HG03280 (cell line): ENCODE data around the gene MYDGF.

Experiments
- ATAC-seq: cut with Tn5 transposase; IDR thresholded peaks from one replicate; pipeline ENCODE4 v1.9.1; 2021; ENCODE audit warnings: mild to moderate bottlenecking, moderate library complexity; ENCODE audit not compliant: unreplicated experiment

Gene MYDGF

DNA sequence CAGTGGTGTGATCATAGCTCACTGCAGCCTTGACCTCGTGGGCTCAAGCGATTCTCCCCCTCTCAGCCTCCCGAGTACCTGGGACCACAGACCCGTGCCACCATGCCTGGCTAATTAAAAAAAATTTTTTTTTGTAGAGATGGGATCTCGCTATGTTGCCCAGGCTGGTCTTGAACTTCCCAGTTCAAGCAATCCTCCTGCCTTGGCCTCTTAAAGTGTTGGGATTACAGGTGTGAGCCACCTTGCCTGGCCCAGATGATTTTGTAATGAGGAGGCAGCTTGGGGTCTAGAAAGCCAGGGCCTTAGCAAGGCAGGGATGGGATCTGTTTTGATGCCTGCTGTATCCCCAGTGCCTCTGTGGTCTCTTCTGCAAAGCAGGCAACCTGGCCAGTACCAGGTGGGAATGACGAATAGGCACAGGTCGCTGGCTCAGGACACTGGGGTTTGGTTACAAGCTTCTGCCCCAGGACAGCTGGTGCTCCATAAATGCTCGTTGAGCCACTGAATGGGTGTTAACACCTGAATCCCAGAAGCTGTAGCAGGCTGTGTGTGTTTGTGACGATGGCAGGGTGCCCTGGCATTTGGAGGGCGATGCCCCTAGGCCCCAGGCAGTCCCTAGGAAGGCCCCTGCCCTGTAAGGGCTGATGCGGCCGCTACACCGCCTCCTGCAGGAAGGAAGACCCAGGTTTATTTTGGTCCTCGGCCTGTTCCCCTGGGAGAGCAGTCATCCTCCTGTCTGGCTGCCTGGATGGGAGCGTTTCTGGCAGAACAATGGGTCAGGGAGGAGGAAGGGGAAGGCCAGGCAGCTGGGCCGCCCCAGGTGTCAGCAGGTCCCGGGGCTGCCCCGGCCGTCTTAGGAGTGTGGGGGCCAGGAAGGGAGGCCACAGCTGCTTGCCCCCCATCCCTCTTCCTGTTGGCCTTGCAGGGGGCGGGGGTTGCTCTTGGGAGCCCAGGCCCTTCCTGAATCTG lies 22.2 kb downstream of the MYDGF start:
- no peak for ATAC-seq

DNA sequence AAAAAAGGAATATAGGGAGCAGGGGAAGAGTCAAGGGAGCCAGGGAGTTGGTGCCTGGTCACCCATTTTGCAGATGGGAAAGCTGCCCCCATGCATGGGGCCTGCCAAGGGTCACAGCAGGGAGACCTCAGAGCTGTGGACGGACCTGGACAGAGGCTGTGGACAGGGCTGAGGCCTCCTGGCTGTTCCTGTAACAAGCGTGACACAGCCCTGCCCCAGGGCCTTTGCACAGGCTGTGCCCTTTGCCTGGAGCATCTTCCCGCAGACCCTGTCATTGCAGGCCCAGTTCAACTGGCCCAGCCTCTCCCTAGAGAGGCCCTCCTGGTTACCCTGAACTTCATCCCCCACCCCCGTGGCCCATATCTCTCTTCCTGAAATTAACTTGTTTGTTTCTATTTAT lies 24.4 kb downstream of the MYDGF start:
- ATAC-seq, result no peak

DNA sequence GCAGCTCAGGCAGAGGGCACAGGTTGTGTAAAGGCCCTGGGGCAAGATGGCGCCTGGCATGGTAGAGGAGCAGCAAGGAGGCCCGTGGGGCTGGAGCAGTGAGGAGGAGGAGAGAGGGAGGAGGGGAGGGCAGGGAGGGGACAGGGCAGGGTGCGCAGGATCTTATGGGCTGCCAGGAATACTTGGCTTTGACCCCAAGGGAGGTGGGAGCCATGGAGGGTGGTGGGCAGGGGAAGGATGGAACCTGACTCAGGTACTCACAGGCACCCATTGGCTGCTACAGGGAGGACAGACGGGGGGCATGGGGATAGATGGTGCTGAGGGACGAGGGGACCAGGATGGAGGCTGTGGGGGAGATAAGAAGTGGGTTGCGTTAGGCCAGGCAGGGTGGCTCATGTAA lies 27.5 kb downstream of the MYDGF start:
- no peak for ATAC-seq

DNA sequence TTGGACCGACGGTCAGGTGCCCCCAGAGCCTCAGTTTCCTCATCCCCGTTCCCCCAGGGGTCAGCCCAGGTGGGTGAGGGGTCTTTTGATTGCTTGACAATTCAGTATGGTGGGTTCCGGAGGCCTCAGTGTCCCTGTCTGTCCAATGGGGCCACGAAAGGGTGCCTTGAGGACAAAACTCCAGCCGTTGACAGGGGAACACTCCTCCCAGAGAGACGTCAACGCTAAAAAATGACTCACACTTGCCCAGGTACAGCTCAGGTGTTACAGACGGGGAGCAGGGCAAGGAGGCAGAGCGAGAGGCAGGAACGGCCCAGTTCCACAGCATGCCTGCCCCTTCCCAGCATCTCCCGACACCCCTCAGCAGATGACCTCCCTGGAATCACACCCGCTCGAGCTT lies 29.0 kb downstream of the MYDGF start:
- no peak for ATAC-seq

DNA sequence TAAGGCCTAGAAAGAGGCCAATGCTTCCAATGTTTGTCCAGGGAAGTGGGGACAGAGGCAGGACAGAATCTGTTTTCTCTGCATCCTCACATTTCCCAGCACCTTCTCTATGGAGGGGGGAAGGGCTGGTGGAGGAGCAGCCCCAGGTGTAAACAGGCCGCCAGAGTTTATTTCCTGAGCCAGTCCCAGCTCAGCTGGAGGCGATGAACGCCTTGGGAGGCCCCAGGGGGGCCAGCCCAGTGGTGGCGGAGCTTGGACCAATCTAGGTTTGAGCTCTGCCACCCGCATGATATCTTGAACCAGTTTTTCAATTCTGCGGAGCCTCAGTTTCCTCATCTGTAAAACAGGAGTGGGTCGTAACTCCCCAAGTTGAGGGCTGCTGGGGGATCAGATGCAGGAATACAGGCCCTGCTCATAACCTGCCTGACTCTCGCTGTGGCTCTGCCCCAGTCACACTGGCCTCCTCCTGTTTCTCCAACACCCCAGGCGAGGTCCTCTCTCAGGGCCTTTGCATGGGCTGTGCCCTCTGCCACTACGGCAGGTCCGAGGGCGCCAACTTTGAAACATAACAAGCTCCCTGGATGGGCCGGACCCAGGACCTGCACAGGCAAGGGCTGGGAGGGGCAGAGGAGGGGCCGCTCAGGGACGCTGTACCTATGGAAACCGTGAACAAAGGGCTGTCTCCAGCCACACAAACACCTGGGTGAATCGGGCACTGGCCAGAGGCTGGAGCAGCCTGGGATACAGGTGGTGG lies 29.7 kb downstream of the MYDGF start:
- no peak for ATAC-seq

DNA sequence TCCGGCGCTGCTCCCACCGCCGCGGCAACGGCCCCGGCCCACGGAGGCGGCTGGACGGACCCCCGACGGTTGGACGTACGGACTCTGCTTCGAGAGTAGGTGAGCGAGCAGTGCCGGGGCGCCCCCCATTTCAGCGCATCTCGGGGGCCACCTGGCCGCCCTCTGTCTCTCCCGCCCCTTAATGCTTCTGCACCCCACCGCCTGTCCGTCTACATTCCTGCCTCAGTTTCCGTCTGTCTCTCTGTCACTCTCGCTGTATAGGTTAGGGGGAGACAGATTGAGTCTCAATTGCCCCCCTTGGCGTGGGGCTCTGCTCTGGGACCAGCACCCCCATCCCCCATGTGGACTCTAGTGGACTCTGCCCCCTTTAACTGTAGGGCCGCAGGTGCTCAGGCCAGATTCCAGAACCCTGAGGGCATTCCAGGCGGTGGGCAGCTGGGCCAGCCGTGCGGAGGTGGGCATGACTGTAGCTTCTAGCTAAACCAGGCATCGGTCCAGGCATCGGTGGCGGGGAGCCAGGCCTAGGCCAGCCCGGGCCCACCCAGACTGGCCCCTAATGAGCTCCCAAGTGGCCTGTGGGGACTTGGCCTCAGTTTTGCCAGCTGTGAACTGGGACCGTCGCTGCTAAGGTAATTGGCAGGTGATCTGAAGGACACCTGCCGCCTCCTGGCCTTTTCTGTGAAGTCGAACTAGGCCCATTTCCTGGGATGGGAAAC lies 30.5 kb downstream of the MYDGF start:
- peak; percentile 8 for ATAC-seq

DNA sequence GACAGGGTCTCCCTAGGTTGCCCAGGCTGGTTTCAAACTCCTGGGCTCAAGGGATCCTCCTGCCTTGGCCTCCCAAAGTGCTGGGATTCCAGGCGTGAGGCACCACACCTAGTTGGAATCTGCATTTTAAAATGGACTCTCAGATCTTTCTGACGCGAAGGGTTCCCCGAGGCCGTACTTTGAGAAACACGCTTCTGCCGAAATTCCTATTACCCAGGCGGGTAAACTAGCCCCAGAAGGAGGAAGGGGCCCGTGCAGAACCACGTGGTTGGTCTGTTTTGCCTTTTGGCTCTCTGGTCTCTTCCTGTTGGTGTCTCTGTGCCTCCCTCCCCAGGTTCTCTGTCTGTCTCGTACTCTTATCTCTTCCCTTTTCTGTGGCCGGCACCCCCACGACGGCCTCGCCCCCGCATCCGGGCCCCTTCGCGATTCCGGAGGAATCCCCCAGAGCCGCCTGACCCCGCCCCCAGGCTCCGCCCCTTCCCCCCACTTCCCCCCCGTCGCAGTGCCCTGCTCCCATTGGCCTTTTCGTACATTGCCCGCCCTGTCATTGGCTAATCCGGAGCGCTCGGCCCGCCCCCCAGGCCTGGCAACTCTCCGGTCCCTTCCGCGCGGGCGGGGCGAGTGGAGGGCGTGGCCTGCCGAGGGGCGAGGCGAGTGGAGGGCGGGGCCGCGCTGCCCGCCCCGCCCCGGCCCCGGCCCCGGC lies 31.2 kb downstream of the MYDGF start, which contains the start of gene TNFAIP8L1:
Gene TNFAIP8L1 (plus strand): TSS at position 689 of the 703 bp plus-strand sequence. CDS start 12,354 bp downstream, outside the sequence.
- ATAC-seq, result peak; percentile 88

DNA sequence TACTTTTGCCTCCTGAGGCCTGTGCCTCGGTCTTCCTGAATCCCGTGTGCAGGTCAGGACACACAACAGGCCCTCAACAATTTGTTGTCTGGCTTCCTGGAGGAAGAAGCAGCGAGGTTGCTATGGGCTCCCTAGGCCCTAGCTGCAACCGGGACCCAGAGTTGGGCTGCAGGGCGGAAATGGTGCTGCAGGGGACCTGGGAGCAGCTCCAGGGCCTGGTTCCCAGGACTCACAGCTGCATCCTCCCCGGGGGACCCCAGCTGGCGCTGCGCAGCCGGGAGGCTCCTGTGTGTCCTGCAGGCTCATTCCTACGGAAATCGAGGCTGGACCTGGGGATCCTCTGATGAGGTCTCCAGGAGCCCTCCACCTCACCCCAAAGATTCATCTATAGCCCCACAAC lies 31.8 kb downstream of the MYDGF start:
- no peak for ATAC-seq

DNA sequence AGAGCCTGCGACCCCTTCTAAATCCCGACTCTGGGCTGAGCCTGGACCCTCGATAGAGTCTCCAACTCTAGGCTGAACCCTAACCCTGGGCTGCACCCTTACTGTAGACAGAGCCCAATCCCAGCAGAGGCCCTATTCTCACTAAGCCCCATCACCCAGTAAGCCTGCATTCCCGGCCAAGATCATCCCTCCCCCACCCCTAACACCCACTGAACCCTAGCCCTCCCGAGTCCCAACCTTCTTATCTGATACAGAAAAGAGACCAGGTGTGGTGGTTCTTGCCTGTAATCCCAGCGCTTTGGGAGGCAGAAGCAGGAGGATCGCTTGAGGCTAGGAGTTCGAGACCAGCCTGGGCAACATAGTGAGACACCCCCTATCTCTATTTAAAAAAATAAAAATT lies 33.4 kb downstream of the MYDGF start:
- no peak for ATAC-seq

DNA sequence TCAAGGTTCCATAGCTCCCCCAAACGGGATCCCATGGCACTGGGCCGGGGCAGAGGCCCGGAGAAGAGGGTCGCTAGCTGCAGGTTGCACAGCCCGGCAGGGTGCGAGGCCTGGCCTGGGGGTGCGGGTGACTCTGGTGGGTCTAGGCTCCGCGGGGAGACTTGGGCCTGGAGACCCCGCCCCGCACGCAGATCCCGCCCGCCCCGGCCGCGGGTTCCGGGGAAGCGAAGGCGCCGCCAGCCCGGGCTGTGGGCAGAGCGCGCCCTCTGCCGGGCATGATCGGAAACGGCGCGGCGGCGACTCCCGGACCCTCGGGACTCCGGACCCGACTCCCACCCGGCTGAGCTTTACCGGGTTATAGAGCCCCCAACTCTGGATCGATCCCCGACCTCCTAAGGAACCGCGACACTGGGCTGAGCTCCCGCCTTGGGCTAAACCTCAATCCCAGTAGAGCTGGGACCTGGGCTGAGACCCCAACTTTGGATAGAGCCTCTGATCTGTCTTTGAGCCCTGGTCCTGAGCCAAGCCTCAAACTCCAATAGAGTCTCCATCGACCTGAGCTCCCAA lies 33.9 kb downstream of the MYDGF start:
- no peak for ATAC-seq

DNA sequence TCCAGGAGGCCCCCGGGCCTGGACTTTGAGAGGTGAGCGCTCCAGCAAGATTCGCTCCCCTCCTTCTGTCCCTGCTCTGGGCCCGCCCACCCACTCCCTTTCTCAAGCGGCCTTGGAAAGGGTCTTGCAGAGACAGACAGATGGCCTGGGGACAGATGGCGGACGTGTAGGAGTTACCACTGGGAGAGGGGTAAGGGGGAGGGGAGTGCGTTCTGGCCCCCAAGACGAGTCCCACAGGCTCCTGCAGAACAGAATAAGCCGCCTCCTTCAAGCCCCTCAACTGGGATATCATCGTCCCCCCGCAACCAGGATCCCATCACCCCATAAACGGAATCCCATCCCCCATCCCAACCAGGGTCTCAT lies 34.4 kb downstream of the MYDGF start:
- ATAC-seq, result no peak

DNA sequence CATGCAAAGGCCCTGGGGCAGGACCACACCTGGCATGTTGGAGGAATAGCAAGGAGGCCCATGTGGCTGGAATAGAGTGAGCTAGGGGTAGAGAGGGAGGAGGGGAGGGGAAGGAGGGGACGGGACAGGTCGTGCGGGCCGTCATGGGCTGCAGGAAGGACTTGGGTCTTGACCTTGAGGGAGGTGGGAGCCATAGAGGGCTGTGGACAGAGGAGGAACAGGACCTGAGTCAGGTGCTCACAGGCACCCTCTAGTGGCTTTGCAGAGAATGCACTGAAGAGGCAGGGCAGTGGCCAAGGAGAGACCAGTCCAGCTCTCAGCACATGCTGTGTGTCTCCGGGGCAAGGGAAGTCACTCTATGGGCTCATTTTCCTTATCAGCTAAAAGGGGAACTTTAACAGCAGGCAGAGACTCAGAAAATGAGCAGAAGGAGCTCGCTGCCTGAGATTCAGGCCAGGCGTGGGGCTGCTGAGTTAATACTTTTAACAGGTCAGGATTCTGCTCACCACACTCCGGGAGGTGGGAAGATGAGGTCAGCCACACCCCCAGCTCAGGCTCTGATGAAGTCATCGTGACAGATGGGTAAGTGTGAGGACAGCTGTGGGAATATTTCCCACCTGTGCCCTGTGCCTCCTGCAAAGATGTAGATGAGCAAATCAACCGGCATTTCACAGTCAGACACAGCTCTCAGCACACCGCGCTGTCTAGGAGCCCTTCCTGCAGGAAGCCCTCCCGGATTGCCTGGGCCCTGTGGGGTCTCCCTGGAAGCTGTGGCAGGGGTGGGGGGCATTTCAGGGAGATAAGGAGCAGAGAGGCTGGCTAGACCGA lies 36.8 kb downstream of the MYDGF start:
- no peak for ATAC-seq

DNA sequence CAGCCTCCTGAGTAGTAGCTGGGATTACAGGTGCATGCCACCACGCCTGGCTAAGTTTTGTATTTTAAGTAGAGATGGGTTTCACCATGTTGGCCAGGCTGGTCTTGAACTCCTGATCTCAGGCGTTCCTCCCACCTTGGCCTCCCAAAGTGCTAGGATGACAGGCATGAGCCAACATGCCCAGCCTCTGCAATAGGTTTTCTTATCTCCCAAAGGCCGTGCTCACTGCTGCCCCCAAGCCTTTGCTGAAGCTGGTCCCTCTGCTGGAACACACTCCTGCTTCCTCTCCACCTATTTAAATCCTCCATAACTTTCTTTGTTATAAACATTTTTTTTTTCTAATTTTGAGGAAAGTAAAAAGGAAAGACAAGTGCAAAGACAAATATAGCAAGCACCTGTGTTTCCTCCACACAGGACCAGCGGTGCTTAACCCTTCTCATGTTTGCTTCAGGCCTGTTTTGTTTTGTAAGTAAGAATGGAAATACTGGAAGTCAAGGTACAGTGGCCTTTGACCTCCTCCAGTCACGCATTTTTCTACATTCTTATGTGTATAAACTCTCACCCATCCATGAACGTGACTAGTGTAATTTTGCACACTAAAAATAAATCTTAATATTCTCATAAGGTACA lies 45.3 kb downstream of the MYDGF start:
- ATAC-seq, result no peak

DNA sequence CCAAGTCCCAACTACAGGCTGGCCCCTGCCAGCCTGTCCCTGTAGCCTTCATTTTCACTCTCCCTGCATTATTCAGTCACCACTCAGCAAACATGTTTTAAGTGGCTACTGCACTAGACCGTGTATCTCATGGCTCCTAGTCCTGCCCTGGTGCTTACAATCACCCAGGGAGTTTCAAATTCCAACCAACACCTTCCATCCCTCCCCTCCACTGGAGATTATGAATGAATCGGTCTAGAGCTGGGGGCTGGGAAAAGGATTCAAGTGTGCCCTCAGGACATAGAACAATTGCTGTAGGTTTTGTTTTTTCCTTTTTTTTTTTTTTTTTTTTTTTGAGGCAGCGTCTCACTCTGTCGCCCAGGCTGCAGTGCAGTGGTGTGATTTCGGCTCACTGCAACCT lies 45.8 kb downstream of the MYDGF start:
- no peak for ATAC-seq

DNA sequence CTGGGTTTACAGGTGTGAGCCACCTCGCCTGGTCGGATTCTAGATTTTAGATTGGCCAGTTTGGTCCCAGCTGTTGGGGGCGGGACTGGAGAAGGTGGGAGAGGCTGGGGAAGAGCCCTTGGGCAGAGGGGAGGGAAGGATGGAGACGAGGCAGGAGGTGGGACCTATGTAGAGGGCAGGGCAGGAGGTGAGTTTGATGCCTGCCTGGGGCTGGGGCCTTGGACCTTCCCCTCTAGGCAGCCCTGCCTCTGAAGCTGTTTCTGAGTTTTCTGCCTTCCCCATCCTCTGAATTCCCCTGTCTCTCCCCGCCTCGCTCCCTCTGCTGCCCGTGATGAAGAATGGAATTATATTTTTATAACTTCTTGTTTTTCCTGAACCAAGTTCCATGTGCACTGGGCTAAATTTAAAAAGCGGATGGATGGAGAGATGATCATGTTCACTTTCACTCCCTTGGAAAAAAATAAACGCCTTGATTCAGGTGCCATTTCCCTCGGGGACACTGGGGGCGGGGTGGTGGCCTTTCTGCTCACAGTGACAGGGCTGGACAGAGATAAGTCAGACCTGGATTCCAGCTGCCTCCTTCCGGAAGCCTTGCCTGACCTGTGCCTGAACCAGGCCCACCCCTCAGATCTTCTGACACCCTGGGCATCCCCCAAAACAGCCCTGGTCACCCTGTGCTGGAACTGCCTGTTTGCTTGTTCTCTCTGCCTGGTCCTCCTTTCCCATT lies 47.3 kb downstream of the MYDGF start:
- ATAC-seq, result no peak

DNA sequence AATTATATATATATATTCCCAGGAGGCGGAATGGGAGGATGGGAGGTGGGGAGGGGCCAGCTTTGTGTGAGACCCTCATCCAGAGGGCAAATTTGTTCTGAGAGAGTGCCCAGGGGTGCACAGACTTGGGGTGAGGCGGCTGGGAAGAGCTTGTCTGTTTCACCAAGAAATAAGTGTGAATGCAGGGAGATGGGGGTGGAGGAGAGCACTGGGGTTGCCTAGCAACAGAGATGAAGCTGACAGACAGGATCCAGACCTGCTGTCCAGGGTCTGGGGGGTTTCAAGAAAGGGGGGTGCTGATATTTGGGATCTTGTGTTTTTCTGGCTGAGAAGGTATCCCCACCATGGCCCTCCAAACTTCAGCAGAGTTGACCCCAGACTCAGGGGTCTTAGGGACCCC lies 49.5 kb downstream of the MYDGF start:
- ATAC-seq, result no peak

DNA sequence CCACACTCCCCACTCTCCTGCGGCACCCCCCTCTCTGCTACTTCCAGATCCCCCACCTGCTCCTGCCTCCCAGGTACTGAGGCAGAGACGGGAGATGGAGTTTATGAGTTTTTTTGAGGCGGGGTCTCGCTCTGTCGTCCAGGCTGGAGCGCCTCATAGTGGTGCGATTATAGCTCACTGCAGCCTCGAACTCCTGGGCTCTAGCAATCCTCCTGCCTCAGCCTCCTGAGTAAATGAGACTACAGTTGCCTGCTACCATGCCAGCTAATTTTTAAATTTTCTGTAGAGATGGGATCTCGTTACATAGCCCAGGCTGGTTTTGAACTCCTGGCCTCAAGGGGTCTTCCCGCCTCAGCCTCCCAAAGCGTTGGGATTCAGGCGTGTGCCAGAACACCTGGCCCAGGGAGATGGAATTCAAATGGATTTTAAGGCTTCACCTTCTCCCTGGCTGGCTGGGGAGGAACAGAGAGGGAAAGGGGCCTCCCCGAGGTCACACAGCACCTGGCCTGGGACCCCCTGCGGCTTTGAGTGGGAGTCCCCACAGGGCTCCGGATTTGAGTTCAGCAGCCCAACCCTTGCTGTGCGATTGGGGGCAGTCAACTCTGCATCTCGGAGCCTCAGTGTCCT lies 50.4 kb downstream of the MYDGF start:
- no peak for ATAC-seq

DNA sequence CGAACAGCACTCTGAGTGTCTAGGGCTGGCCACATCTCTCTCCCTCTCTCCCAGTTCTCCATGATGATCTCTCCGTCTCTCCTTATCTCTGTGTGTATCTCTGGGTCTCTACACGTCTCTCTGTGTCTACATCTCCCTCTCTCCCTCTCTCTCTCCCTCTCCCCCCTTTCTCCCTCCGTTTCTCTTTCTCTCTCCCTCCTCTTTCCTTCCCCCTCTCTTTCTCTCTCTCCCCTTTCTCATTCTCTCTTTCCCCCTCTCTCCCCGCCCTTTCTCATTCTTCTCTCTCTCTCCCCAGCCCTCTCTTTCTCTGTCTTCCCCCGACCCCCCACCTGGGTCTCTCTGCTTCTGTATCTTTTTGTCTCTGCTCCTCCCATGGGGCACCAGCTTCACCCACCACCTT lies 52.1 kb downstream of the MYDGF start:
- ATAC-seq, result no peak
